ENCODE data around the gene ANKS1A. TPM values are rescaled to one million over a fixed set of nuclear protein-coding genes. Genes with fewer than 3 reads are reported as not detected.
"Not testable (repeated sequence)": the region's sequence is repeated elsewhere in the genome, so short reads cannot be mapped to it uniquely, and the experiment has no call there.

ANKS1A gene
- total RNA-seq, 1 donor from 2014 or later = 48.1 TPM

GRCh38 chr6:35108309-35108885 is 219.3 kb downstream of the ANKS1A start:
- Histone ChIP-seq H3K4me3 (no peak overlapping the region), H3K4me1 (no peaks in the 10 kb centered on the region), H3K9me3 (no peaks in the 10 kb centered on the region), H3K27ac (no peak overlapping the region), H3K27me3 (ENCODE audit: low read depth) (no peaks in the 10 kb centered on the region), H3K36me3 (no peaks in the 10 kb centered on the region)
- DNase-seq = no peak
- no peak for TF ChIP-seq CTCF (IDR thresholded peaks at IDR 0.05)
- intact Hi-C loops (cut with DNase I) = no loop called here
- ATAC-seq = no peak

- no peak for TF ChIP-seq CTCF (IDR thresholded peaks at IDR 0.05)
- Histone ChIP-seq H3K36me3 (no peaks in the 10 kb centered on the region), H3K4me3 (no peak overlapping the region), H3K27me3 (ENCODE audit: low read depth) (no peaks in the 10 kb centered on the region), H3K4me1 (no peaks in the 10 kb centered on the region), H3K9me3 (no peaks in the 10 kb centered on the region), H3K27ac (no peak overlapping the region)
- intact Hi-C loops (cut with DNase I) = no loop called here
- ATAC-seq = no peak
- DNase-seq = no peak
Observed at GRCh38 chr6:35120746-35121145, 231.7 kb downstream of the ANKS1A start.

GRCh38 chr6:35124356-35124755 is 235.3 kb downstream of the ANKS1A start:
- Histone ChIP-seq H3K27ac (no peak overlapping the region), H3K27me3 (ENCODE audit: low read depth) (no peaks in the 10 kb centered on the region), H3K4me3 (no peak overlapping the region), H3K9me3 (no peaks in the 10 kb centered on the region), H3K36me3 (no peaks in the 10 kb centered on the region), H3K4me1 (no peaks in the 10 kb centered on the region)
- intact Hi-C loops (cut with DNase I) = no loop called here
- TF ChIP-seq CTCF (IDR thresholded peaks at IDR 0.05) = no peak
- ATAC-seq (no peak), DNase-seq (no peak)

GRCh38 chr6:35128042-35128441 is 239.0 kb downstream of the ANKS1A start:
- H3K4me3 ChIP-seq = no peak overlapping the region
- H3K9me3 ChIP-seq = no peaks in the 10 kb centered on the region
- no peaks in the 10 kb centered on the region for H3K27me3 ChIP-seq (ENCODE audit: low read depth)
- no peak for TF ChIP-seq CTCF (IDR thresholded peaks at IDR 0.05)
- intact Hi-C loops (cut with DNase I) = no loop called here
- no peaks in the 10 kb centered on the region for H3K4me1 ChIP-seq
- DNase-seq (no peak), ATAC-seq (no peak)
- H3K36me3 ChIP-seq = no peaks in the 10 kb centered on the region
- H3K27ac ChIP-seq = no peak overlapping the region

- Histone ChIP-seq H3K4me3 (no peak overlapping the region), H3K27me3 (ENCODE audit: low read depth) (no peaks in the 10 kb centered on the region), H3K9me3 (no peaks in the 10 kb centered on the region), H3K27ac (no peak overlapping the region), H3K36me3 (no peaks in the 10 kb centered on the region), H3K4me1 (no peaks in the 10 kb centered on the region)
- TF ChIP-seq CTCF (IDR thresholded peaks at IDR 0.05) = no peak
- DNase-seq = no peak
- intact Hi-C loops (cut with DNase I) = no loop called here
- ATAC-seq = no peak
Observed at GRCh38 chr6:35128496-35128895, 239.4 kb downstream of the ANKS1A start.

- DNase-seq = no peak
- peaks cover 8% of the 10 kb centered on the region for H3K4me1 ChIP-seq
- no peaks in the 10 kb centered on the region for H3K27me3 ChIP-seq (ENCODE audit: low read depth)
- H3K9me3 ChIP-seq = no peaks in the 10 kb centered on the region
- intact Hi-C loops (cut with DNase I) = no loop called here
- ATAC-seq = no peak
- no peak for TF ChIP-seq CTCF (IDR thresholded peaks at IDR 0.05)
- no peak overlapping the region for H3K27ac ChIP-seq
- H3K4me3 ChIP-seq = no peak overlapping the region
- no peaks in the 10 kb centered on the region for H3K36me3 ChIP-seq
Observed at GRCh38 chr6:35136185-35136584, 247.1 kb downstream of the ANKS1A start.

GRCh38 chr6:35138191-35138590 is 249.1 kb downstream of the ANKS1A start:
- H3K9me3 ChIP-seq; H3K27ac ChIP-seq; H3K4me1 ChIP-seq; DNase-seq; H3K27me3 ChIP-seq (ENCODE audit: low read depth); ATAC-seq; H3K4me3 ChIP-seq; H3K36me3 ChIP-seq; intact Hi-C loops (cut with DNase I): not testable (repeated sequence)
